HepG2 (cell line): Measurements from ENCODE around the gene LRRC3C. TPM values are rescaled to one million over a fixed set of nuclear protein-coding genes. Genes with fewer than 3 reads are reported as not detected.

Source experiments
- BORCS8-MEF2B ChIP-seq: sonication (generic); formaldehyde crosslinking; IDR thresholded peaks from 2 replicates; pipeline ENCODE4 v1.8.0; 2022; ENCODE audit warnings: mild to moderate bottlenecking, missing genetic modification reagents
- CHD4 ChIP-seq: fragments of 200-600 bp; sonication (generic); IDR thresholded peaks from 2 replicates; pipeline ENCODE4 v1.7.0; 2017; ENCODE audit warnings: mild to moderate bottlenecking, low read length, borderline replicate concordance
- ERF ChIP-seq: IDR thresholded peaks from 2 replicates; pipeline ENCODE4 v1.6.1; 2018; ENCODE audit warnings: missing biosample characterization, missing genetic modification reagents
- GATAD1 ChIP-seq: IDR thresholded peaks from 2 replicates; pipeline ENCODE4 v1.6.1; 2016; ENCODE audit warnings: missing genetic modification reagents, missing compliant biosample characterization
- JUN ChIP-seq: sonication (generic); formaldehyde crosslinking; IDR thresholded peaks from 2 replicates; pipeline ENCODE4 v1.4.0; 2020; ENCODE audit warnings: mild to moderate bottlenecking, missing genetic modification reagents
- KDM2A ChIP-seq: sonication (generic); formaldehyde crosslinking; IDR thresholded peaks from 2 replicates; pipeline ENCODE4 v1.4.0; 2020; ENCODE audit warnings: low read depth, missing genetic modification reagents, borderline replicate concordance
- KDM5B ChIP-seq: sonication (generic); formaldehyde crosslinking; IDR thresholded peaks from 2 replicates; pipeline ENCODE4 v1.4.0; 2020; ENCODE audit warnings: missing genetic modification reagents, mild to moderate bottlenecking, borderline replicate concordance
- KLF13 ChIP-seq: sonication (generic); formaldehyde crosslinking; IDR thresholded peaks from 2 replicates; pipeline ENCODE4 v1.4.0; 2020; ENCODE audit warnings: mild to moderate bottlenecking, missing genetic modification reagents
- MED1 ChIP-seq: sonication (generic); formaldehyde crosslinking; IDR thresholded peaks from 2 replicates; pipeline ENCODE4 v1.4.0; 2020; ENCODE audit warnings: missing genetic modification reagents
- NBN ChIP-seq: fragments of 450-650 bp; conservative IDR thresholded peaks from 2 replicates; pipeline ENCODE4 v1.6.1; 2017
- NFYB ChIP-seq: sonication (generic); formaldehyde crosslinking; IDR thresholded peaks from 2 replicates; pipeline ENCODE4 v1.4.0; 2020; ENCODE audit warnings: missing genetic modification reagents
- REPIN1 ChIP-seq: sonication (generic); formaldehyde crosslinking; IDR thresholded peaks from 2 replicates; pipeline ENCODE4 v1.8.0; 2022; ENCODE audit warnings: missing genetic modification reagents, low read depth, mild to moderate bottlenecking, borderline replicate concordance
- SP1 ChIP-seq, 2 experiments: fragments of 450-650 bp in 1 of 2; sonication (generic) in 1 of 2; formaldehyde crosslinking in 1 of 2; IDR thresholded peaks; 2 replicates each; pipeline versions ENCODE4 v1.4.0 to v1.6.1; 2016 to 2020; ENCODE audit warnings: missing genetic modification reagents in 1 of 2
- SP4 ChIP-seq: sonication (generic); formaldehyde crosslinking; IDR thresholded peaks from 2 replicates; pipeline ENCODE4 v1.8.1; 2023; ENCODE audit warnings: mild to moderate bottlenecking, missing genetic modification reagents
- SPEN ChIP-seq: sonication (generic); formaldehyde crosslinking; IDR thresholded peaks from 2 replicates; pipeline ENCODE4 v1.5.1; 2020; ENCODE audit warnings: low read depth, mild to moderate bottlenecking, missing genetic modification reagents
- TBX2 ChIP-seq: sonication (generic); formaldehyde crosslinking; IDR thresholded peaks from 2 replicates; pipeline ENCODE4 v1.5.0; 2020; ENCODE audit warnings: missing genetic modification reagents, mild to moderate bottlenecking, borderline replicate concordance
- THAP11 ChIP-seq: IDR thresholded peaks from 2 replicates; pipeline ENCODE4 v1.6.1; 2016; ENCODE audit warnings: missing biosample characterization, missing genetic modification reagents
- ZNF354B ChIP-seq: sonication (generic); formaldehyde crosslinking; IDR thresholded peaks from 2 replicates; pipeline ENCODE4 v1.8.0; 2022; ENCODE audit warnings: mild to moderate bottlenecking, missing genetic modification reagents
- ZSCAN22 ChIP-seq: sonication (generic); formaldehyde crosslinking; IDR thresholded peaks from 2 replicates; pipeline ENCODE4 v1.4.0; 2020; ENCODE audit warnings: mild to moderate bottlenecking, missing genetic modification reagents
- polyA plus RNA-seq, 8 experiments: library from polyadenylated mRNA; depleted of rRNA in 3 of 8; stranded (reverse) in 7 of 8; unstranded in 1 of 8; fragments of >200 nt; fragmentation: Illumina TruSeq in 4 of 8; extraction: Trizol in 4 of 8; gene quantifications; 2 replicates each; pipeline versions ENCODE4 v1.2.1 to v1.2.3, GENCODE V29; 2011 to 2016; ENCODE audit warnings: low read depth in 4 of 8, missing spikeins in 1 of 8, mixed read lengths in 1 of 8; ENCODE audit not compliant: insufficient read depth in 1 of 8
- total RNA-seq, 5 experiments: library from RNA; depleted of rRNA; stranded (reverse); fragments of >200 nt; fragmentation: Illumina TruSeq; extraction: Trizol; gene quantifications; 2 replicates each; pipeline ENCODE4 v1.2.3, GENCODE V29; 2016; ENCODE audit warnings: low read depth in 1 of 5
- TF ChIP-seq, protein P1 (sequence below): sonication (generic); IDR thresholded peaks from 2 replicates; pipeline ENCODE4 v1.6.1; 2016; ENCODE audit warnings: low read depth, borderline replicate concordance
- TF ChIP-seq, protein P2 (sequence below): sonication (generic); formaldehyde crosslinking; IDR thresholded peaks from 2 replicates; pipeline ENCODE4 v1.4.0; 2020; ENCODE audit warnings: missing genetic modification reagents, borderline replicate concordance
- TF ChIP-seq, protein P3 (sequence below): sonication (generic); formaldehyde crosslinking; IDR thresholded peaks from 2 replicates; pipeline ENCODE4 v1.4.0; 2020; ENCODE audit warnings: missing genetic modification reagents

LRRC3C gene
- total and polyA plus RNA-seq, 2 of the 13 experiments (the other 11 are each of a cell fraction or from before 2014, with no cell fraction given), result 0.17 TPM; not detected in 1

DNA sequence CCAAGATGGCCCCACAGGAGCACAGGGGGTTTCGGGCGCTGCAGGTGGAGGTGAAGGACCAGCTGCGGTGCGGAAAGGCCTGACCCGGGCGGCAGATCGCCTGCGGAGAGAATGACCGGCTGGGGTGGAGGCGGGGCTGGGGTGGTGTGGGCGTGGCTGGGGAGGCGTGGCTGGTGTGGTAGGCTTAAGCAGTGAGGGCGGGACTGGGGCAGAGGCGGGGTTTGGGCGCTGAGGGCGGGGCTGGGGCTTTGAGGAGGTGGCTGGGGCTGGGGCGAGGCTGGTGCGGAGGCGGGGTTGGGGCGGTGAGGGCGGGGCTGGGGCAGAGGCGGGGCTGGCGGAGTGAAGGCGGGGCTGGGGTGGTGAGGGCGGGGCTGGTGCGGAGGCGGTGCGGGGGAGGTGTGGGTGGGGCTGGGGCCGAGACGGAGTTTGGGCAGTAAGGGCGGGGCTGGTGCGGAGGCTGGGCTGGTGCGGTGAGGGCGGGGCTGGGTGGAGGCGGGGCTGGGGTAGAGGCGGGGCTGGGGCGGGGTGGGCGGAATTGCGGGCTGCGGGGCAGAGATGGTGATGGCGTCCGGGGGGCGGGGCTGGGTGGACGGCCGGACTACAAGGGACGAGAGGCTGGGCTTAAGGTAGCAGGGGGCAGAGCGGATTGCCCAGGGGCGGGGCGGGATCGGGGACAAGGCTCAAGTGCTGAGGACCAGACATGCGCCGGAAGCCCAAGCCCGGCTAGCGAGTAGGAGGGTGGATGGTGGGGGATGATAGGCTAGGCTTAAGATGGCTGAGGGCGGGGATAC lies 25.3 kb downstream of the LRRC3C start (continued):
- TF ChIP-seq TBX2 (CRISPR knock-in tag) (0 out of 2 replicates have a peak, but pooled peaks have one; percentile 6), ZSCAN22 (CRISPR knock-in tag) (no peak), SP1 (IDR thresholded peaks at IDR 0.05) (no peak), SP1 (CRISPR knock-in tag; IDR thresholded peaks at IDR 0.05) (peak; percentile 61), MED1 (CRISPR knock-in tag) (peak; percentile 36; the same call in 1 of the 2 replicates), GATAD1 (CRISPR knock-in tag) (peak; percentile 52; the same call in 1 of the 2 replicates), KLF13 (0 out of 2 replicates have a peak, but pooled peaks have one; percentile 47), NBN (no peak), CHD4 (no peak), KDM2A (CRISPR knock-in tag) (peak; percentile 22; the same call in 1 of the 2 replicates), SPEN (CRISPR knock-in tag) (no peak; the same call in none of the 2 replicates), KDM5B (CRISPR knock-in tag) (0 out of 2 replicates have a peak, but pooled peaks have one; percentile 18), ZNF354B (CRISPR knock-in tag) (peak; percentile 24; the same call in 1 of the 2 replicates), ERF (peak; percentile 31; the same call in 1 of the 2 replicates), THAP11 (CRISPR knock-in tag) (peak; percentile 57), JUN (CRISPR knock-in tag) (no peak), BORCS8-MEF2B (CRISPR knock-in tag) (peak; percentile 53; the same call in 1 of the 2 replicates), SP4 (CRISPR knock-in tag) (peak; percentile 85), NFYB (CRISPR knock-in tag) (0 out of 2 replicates have a peak, but pooled peaks have one; percentile 20), REPIN1 (0 out of 2 replicates have a peak, but pooled peaks have one; percentile 40)
- TF ChIP-seq, protein P1, sequence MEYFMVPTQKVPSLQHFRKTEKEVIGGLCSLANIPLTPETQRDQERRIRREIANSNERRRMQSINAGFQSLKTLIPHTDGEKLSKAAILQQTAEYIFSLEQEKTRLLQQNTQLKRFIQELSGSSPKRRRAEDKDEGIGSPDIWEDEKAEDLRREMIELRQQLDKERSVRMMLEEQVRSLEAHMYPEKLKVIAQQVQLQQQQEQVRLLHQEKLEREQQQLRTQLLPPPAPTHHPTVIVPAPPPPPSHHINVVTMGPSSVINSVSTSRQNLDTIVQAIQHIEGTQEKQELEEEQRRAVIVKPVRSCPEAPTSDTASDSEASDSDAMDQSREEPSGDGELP, result peak; percentile 36; the same call in 1 of the 2 replicates
- TF ChIP-seq, protein P2, sequence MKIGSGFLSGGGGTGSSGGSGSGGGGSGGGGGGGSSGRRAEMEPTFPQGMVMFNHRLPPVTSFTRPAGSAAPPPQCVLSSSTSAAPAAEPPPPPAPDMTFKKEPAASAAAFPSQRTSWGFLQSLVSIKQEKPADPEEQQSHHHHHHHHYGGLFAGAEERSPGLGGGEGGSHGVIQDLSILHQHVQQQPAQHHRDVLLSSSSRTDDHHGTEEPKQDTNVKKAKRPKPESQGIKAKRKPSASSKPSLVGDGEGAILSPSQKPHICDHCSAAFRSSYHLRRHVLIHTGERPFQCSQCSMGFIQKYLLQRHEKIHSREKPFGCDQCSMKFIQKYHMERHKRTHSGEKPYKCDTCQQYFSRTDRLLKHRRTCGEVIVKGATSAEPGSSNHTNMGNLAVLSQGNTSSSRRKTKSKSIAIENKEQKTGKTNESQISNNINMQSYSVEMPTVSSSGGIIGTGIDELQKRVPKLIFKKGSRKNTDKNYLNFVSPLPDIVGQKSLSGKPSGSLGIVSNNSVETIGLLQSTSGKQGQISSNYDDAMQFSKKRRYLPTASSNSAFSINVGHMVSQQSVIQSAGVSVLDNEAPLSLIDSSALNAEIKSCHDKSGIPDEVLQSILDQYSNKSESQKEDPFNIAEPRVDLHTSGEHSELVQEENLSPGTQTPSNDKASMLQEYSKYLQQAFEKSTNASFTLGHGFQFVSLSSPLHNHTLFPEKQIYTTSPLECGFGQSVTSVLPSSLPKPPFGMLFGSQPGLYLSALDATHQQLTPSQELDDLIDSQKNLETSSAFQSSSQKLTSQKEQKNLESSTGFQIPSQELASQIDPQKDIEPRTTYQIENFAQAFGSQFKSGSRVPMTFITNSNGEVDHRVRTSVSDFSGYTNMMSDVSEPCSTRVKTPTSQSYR (CRISPR knock-in tag), result peak; percentile 33; the same call in 1 of the 2 replicates
- TF ChIP-seq, protein P3, sequence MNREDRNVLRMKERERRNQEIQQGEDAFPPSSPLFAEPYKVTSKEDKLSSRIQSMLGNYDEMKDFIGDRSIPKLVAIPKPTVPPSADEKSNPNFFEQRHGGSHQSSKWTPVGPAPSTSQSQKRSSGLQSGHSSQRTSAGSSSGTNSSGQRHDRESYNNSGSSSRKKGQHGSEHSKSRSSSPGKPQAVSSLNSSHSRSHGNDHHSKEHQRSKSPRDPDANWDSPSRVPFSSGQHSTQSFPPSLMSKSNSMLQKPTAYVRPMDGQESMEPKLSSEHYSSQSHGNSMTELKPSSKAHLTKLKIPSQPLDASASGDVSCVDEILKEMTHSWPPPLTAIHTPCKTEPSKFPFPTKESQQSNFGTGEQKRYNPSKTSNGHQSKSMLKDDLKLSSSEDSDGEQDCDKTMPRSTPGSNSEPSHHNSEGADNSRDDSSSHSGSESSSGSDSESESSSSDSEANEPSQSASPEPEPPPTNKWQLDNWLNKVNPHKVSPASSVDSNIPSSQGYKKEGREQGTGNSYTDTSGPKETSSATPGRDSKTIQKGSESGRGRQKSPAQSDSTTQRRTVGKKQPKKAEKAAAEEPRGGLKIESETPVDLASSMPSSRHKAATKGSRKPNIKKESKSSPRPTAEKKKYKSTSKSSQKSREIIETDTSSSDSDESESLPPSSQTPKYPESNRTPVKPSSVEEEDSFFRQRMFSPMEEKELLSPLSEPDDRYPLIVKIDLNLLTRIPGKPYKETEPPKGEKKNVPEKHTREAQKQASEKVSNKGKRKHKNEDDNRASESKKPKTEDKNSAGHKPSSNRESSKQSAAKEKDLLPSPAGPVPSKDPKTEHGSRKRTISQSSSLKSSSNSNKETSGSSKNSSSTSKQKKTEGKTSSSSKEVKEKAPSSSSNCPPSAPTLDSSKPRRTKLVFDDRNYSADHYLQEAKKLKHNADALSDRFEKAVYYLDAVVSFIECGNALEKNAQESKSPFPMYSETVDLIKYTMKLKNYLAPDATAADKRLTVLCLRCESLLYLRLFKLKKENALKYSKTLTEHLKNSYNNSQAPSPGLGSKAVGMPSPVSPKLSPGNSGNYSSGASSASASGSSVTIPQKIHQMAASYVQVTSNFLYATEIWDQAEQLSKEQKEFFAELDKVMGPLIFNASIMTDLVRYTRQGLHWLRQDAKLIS (CRISPR knock-in tag), result no peak
